GM13977 (cell line): ENCODE measurements around the gene CD28.

ENCODE experiments used
- DNase-seq: peaks from one replicate; pipeline ENCODE4 v3.0.0; 2012; ENCODE audit warnings: low spot score
- CTCF ChIP-seq: IDR thresholded peaks from 2 replicates; pipeline ENCODE4 v1.5.1; 2012; ENCODE audit warnings: mild to moderate bottlenecking, control low read depth; ENCODE audit not compliant: insufficient read depth; ENCODE audit errors: extremely low read depth, missing control alignments
- in situ Hi-C: fragments of 300-500 bp; cut with MboI; formaldehyde crosslinking; loops from one replicate; pipeline ENCODE4 v1.12.0; 2022; ENCODE audit warnings: low sequenced_read_pairs, low pct_unique_long_range_greater_than_20kb, mixed read lengths, inconsistent platforms; ENCODE audit not compliant: unreplicated experiment

Gene CD28

GRCh38 chr2:203664029-203664755 lies 42.2 kb upstream of the CD28 start:
- DNase-seq, result no peak
- no peak for TF ChIP-seq CTCF
- in situ Hi-C loops, result no loop called here

- no peak for DNase-seq
- no peak for TF ChIP-seq CTCF
- in situ Hi-C loops, result no loop called here
Measured at GRCh38 chr2:203667838-203668237, 38.6 kb upstream of the CD28 start.

- in situ Hi-C loops, result no loop called here
- TF ChIP-seq CTCF, result no peak
- DNase-seq, result no peak
Measured at GRCh38 chr2:203669820-203670219, 36.6 kb upstream of the CD28 start.

- in situ Hi-C loops, result no loop called here
- no peak for TF ChIP-seq CTCF
Measured at GRCh38 chr2:203670939-203671338, 35.5 kb upstream of the CD28 start.

GRCh38 chr2:203671876-203672275 lies 34.6 kb upstream of the CD28 start:
- no peak for DNase-seq
- no peak for TF ChIP-seq CTCF
- in situ Hi-C loops, result no loop called here

More at GRCh38 chr2:203670939-203671338, 35.5 kb upstream of the CD28 start:
- no peak for DNase-seq

DNA sequence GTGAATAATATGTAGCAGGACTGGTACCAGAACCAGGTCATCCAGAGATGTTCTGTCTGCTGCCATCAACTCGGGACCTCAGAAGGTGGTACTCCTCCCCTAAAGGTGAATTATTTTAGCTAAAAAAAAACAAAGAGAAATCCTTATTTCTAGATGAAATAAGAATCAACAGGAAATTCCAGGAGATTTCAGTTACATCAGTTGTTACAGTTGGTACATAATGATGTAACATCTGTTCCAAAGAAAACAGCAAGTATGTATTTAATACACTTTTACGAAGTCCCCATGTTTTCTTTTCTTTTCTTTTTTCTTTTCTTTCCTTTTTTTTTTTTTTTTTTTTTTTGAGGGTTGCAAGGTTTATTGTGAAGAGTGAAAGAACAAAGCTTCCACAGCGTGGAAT lies 33.6 kb upstream of the CD28 start:
- in situ Hi-C loops, result no loop called here
- no peak for TF ChIP-seq CTCF
- DNase-seq, result no peak
